NCI-H1092 treated with DMSO at 0.1 percent for 48 hours (cell line): ENCODE data around the gene ID4.

Experiments used
- DNase-seq: peaks from one replicate; lab custom pipeline; 2025; lab: John Stamatoyannopoulos, UW

The ID4 gene

GRCh38 chr6:19860235-19860877 lies 23.2 kb downstream of the ID4 start:
- DNase-seq = peak; percentile 39

- peak; percentile 43 for DNase-seq
Measured at GRCh38 chr6:19864285-19864684, 27.1 kb downstream of the ID4 start.

GRCh38 chr6:19865178-19865577 lies 28.0 kb downstream of the ID4 start:
- peak; percentile 81 for DNase-seq

- DNase-seq = peak; percentile 78
Measured at GRCh38 chr6:19866173-19866984, 29.2 kb downstream of the ID4 start.

- DNase-seq = no peak
Measured at GRCh38 chr6:19866985-19867627, 29.9 kb downstream of the ID4 start.

- DNase-seq = no peak
Measured at GRCh38 chr6:19869464-19869863, 32.3 kb downstream of the ID4 start.

- no peak for DNase-seq
Measured at GRCh38 chr6:19870322-19870721, 33.2 kb downstream of the ID4 start.

- DNase-seq = no peak
Measured at GRCh38 chr6:19873031-19873430, 35.9 kb downstream of the ID4 start.

GRCh38 chr6:19876672-19877071 lies 39.5 kb downstream of the ID4 start:
- DNase-seq = no peak

GRCh38 chr6:19879663-19880062 lies 42.5 kb downstream of the ID4 start:
- peak; percentile 73 for DNase-seq

GRCh38 chr6:19880066-19880465 lies 42.9 kb downstream of the ID4 start:
- DNase-seq = peak; percentile 73

GRCh38 chr6:19891451-19891850 lies 54.3 kb downstream of the ID4 start:
- DNase-seq = no peak
